Measurements from ENCODE around the gene HTR2B. TPM values are rescaled to one million over a fixed set of nuclear protein-coding genes. Genes with fewer than 3 reads are reported as not detected.
A peak's percentile ranks its signal among the peaks of the same experiment; 100 is the strongest.

The HTR2B gene
- total RNA-seq, 1 experiment from 2014 or later, result not detected

DNA sequence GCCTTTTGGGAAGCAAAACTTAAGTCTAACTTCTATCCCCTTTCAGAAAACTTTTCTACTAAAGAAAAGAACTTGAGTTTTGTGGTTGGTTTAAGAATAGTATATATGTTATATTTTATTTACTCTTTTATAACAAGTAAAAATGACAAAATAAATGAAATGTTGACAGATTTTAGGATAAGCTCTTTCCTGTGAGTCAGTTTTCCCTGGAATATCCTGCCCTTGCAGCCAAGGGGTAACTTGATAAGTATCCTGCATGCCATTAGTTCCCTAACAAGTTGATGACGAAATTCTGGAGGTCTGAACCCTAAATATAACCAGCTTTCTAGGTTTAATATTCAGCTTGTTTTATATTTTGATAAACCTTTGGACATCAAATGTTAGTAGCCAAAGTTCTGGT lies 7.3 kb upstream of the HTR2B start:
- DNase-seq (ENCODE audit: low spot score), result no peak
- peaks cover 36% of the 10 kb centered on the region for H3K4me1 Mint-ChIP-seq

DNA sequence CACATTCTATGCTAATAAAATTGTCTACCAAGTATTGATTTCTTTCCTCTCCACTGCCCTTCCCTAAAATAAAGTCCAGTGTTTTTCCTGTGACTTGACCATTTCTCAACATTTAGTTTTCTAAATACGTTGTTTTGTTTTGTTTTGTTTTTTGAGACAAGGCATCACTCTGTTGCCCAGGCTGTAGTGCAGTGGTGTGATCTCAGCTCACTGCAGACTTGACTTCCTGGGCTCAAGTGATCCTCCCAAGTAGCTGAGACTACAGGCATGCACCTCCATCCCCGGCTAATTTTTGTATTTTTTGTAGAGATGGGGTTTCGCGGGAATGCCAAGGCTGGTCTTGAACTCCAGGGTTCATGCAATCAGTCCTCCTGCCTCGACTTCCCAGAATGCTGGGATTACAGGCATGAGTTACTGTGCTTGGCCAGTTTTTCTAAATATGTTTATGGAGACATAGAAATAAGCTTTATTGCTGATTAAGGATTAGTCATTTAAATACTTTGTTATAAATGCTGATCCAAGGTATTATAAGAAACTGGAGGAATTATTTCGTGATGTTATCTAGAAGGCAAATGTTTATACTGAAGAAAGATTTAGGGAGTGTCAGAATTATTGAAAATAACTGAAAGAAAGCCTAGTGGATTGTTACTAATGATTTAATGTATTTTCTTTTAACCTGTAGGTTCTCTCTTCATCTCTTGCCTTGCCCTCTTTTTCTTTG lies 5.7 kb upstream of the HTR2B start:
- POLR2A ChIA-PET, result no interaction called here
- DNase-seq (ENCODE audit: low spot score), result no peak
- no peak for ATAC-seq
- no peak overlapping the region; the same call in 1 of the 2 replicates for H3K27ac Mint-ChIP-seq
- no peaks in the 10 kb centered on the region for H3K9me3 Mint-ChIP-seq
- CTCF ChIA-PET, result interaction anchor here (0.6 to 1.2 kb wide), 3 partner anchors 11 to 62 kb away, joined by 3 to 4 read pairs (median 3); no protein-coding TSS in a partner anchor
- H3K27me3 Mint-ChIP-seq (ENCODE audit: low read depth), result no peaks in the 10 kb centered on the region
- no peak overlapping the region for H3K4me3 Mint-ChIP-seq
- TF ChIP-seq GABPB1 (CRISPR knock-in tag; IDR thresholded peaks at IDR 0.05) (no peak), CBFB (CRISPR knock-in tag; IDR thresholded peaks at IDR 0.05; ENCODE audit: low read depth) (no peak), ZNF317 (CRISPR knock-in tag; IDR thresholded peaks at IDR 0.05; ENCODE audit: borderline replicate concordance, low read depth) (no peak)
- peaks cover 36% of the 10 kb centered on the region for H3K4me1 Mint-ChIP-seq
- H3K36me3 Mint-ChIP-seq, result no peaks in the 10 kb centered on the region

More for the DNA sequence above, 7.3 kb upstream of the HTR2B start:
- Mint-ChIP-seq H3K36me3 (no peaks in the 10 kb centered on the region), H3K4me3 (no peak overlapping the region), H3K27me3 (ENCODE audit: low read depth) (no peaks in the 10 kb centered on the region), H3K27ac (no peak overlapping the region), H3K9me3 (no peaks in the 10 kb centered on the region)
- no peak for ATAC-seq
- TF ChIP-seq ZBTB21 (CRISPR knock-in tag; IDR thresholded peaks at IDR 0.05; ENCODE audit: borderline replicate concordance) (no peak), E2F1 (CRISPR knock-in tag; IDR thresholded peaks at IDR 0.05) (no peak), CREB1 (CRISPR knock-in tag; IDR thresholded peaks at IDR 0.05) (no peak), ZNF423 (CRISPR knock-in tag; IDR thresholded peaks at IDR 0.05) (no peak), ETV6 (CRISPR knock-in tag; IDR thresholded peaks at IDR 0.05) (no peak)
- POLR2A ChIA-PET, result no interaction called here
- CTCF ChIA-PET, result no interaction called here

- H3K9me3 Mint-ChIP-seq, result no peaks in the 10 kb centered on the region
- H3K36me3 Mint-ChIP-seq, result no peaks in the 10 kb centered on the region
- CTCF ChIA-PET, result interaction anchor here (0.9 to 1.5 kb wide), 3 partner anchors 25 to 142 kb away, joined by 3 read pairs; no protein-coding TSS in a partner anchor
- DNase-seq (ENCODE audit: low spot score), result no peak
- no peak overlapping the region; the same call in 1 of the 2 replicates for H3K27ac Mint-ChIP-seq
- POLR2A ChIA-PET, result no interaction called here
- no peak for ATAC-seq
- TF ChIP-seq NFE2L1 (CRISPR knock-in tag; IDR thresholded peaks at IDR 0.05), result no peak
- TF ChIP-seq ZNF512 (CRISPR knock-in tag; IDR thresholded peaks at IDR 0.05; ENCODE audit: borderline replicate concordance), result no peak
- no peak for TF ChIP-seq USF1 (CRISPR knock-in tag; IDR thresholded peaks at IDR 0.05)
- TF ChIP-seq ZNF263 (CRISPR knock-in tag; IDR thresholded peaks at IDR 0.05; ENCODE audit: low read depth), result no peak
- no peak for TF ChIP-seq RELA (CRISPR knock-in tag; IDR thresholded peaks at IDR 0.05; ENCODE audit: borderline replicate concordance)
- no peak for TF ChIP-seq PRRX2 (CRISPR knock-in tag; IDR thresholded peaks at IDR 0.05)
- no peak overlapping the region for H3K4me3 Mint-ChIP-seq
- peaks cover 39% of the 10 kb centered on the region for H3K4me1 Mint-ChIP-seq
- no peaks in the 10 kb centered on the region for H3K27me3 Mint-ChIP-seq (ENCODE audit: low read depth)
Observed at GRCh38 chr2:231129216-231129615, 4.4 kb upstream of the HTR2B start.

- POLR2A ChIA-PET, result no interaction called here
- Mint-ChIP-seq H3K27ac (peak overlapping the region; percentile 20), H3K4me3 (no peak overlapping the region), H3K9me3 (no peaks in the 10 kb centered on the region), H3K4me1 (peaks cover 41% of the 10 kb centered on the region), H3K36me3 (no peaks in the 10 kb centered on the region), H3K27me3 (ENCODE audit: low read depth) (no peaks in the 10 kb centered on the region)
- TF ChIP-seq USF1 (CRISPR knock-in tag; IDR thresholded peaks at IDR 0.05) (no peak), ZNF219 (CRISPR knock-in tag; IDR thresholded peaks at IDR 0.05; ENCODE audit: borderline replicate concordance) (no peak), JUN (CRISPR knock-in tag; IDR thresholded peaks at IDR 0.05) (no peak), ZNF317 (CRISPR knock-in tag; IDR thresholded peaks at IDR 0.05; ENCODE audit: borderline replicate concordance, low read depth) (no peak)
- TF ChIP-seq, protein P1, sequence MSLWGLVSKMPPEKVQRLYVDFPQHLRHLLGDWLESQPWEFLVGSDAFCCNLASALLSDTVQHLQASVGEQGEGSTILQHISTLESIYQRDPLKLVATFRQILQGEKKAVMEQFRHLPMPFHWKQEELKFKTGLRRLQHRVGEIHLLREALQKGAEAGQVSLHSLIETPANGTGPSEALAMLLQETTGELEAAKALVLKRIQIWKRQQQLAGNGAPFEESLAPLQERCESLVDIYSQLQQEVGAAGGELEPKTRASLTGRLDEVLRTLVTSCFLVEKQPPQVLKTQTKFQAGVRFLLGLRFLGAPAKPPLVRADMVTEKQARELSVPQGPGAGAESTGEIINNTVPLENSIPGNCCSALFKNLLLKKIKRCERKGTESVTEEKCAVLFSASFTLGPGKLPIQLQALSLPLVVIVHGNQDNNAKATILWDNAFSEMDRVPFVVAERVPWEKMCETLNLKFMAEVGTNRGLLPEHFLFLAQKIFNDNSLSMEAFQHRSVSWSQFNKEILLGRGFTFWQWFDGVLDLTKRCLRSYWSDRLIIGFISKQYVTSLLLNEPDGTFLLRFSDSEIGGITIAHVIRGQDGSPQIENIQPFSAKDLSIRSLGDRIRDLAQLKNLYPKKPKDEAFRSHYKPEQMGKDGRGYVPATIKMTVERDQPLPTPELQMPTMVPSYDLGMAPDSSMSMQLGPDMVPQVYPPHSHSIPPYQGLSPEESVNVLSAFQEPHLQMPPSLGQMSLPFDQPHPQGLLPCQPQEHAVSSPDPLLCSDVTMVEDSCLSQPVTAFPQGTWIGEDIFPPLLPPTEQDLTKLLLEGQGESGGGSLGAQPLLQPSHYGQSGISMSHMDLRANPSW (CRISPR knock-in tag; conservative IDR thresholded peaks at IDR 0.05; ENCODE audit: low read depth), result no peak
- no peak for DNase-seq (ENCODE audit: low spot score)
- peak; percentile 85 for ATAC-seq
- CTCF ChIA-PET, result interaction anchor here (1.2 to 1.5 kb wide), 3 partner anchors 24 to 362 kb away, joined by 3 read pairs; no protein-coding TSS in a partner anchor
Observed at GRCh38 chr2:231128541-231128940, 3.7 kb upstream of the HTR2B start.
